ENCODE measurements around the gene CDSN.

CDSN gene

GRCh38 chr6:31158863-31159855 is 38.9 kb upstream of the CDSN start:
- DNase-seq (ENCODE audit: low read depth in 1 of 2, low spot score in 1 of 2), result peak; percentile 42 to 43

DNA sequence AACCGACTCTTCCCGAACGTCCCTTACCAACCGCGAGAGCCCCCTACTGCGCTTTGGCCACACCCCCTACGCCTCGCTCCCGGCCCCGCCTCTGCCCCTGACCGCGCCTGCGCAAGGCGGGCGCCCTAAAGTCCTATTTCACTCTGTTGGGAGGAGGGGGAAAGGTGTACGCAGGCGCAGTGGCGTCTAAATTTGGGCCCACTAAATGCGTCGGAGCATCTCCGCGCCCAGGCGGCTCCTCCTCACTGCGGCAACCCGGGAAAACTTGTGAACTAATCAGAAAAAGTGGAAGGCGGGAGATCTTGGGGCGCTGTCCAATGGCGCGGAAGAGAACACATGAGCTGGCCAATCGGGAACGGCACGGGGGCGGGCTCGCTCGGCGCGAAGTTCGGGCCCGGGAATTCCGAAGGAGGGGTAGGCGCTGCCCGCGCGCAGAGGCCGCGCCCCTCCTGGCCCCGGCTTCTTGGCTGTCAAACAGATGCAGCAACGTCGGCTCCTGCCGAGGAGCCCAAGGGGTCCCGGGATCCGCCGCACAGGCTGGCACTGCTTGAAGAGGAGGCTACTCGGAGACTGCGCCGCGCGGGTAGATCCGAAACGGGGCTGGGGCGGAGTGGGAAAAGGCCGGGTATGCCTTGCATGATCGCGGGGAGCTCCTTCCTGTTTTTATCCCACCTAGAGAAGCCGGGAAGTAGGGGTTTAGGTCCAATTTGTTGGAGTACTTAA is 38.1 kb upstream of the CDSN start, which contains the start of gene TCF19:
TSS of gene TCF19 (plus strand) at position 450 of the 723 bp plus-strand sequence. CDS start 881 bp downstream, outside the sequence.
- TF ChIP-seq JUND (IDR thresholded peaks at IDR 0.05; ENCODE audit: low read depth), result no peak
- DNase-seq (ENCODE audit: low read depth in 1 of 2, low spot score in 1 of 2), result peak; percentile 97 to 99
- in situ Hi-C loops (cut with HindIII; ENCODE audit: low pct_unique_long_range_greater_than_20kb, low sequenced_read_pairs), result no loop called here

More at GRCh38 chr6:31158863-31159855, 38.9 kb upstream of the CDSN start:
- TF ChIP-seq JUND (IDR thresholded peaks at IDR 0.05; ENCODE audit: low read depth), result no peak
- in situ Hi-C loops (cut with HindIII; ENCODE audit: low pct_unique_long_range_greater_than_20kb, low sequenced_read_pairs), result no loop called here

- DNase-seq (ENCODE audit: low read depth in 1 of 2, low spot score in 1 of 2), result no peak
- in situ Hi-C loops (cut with HindIII; ENCODE audit: low pct_unique_long_range_greater_than_20kb, low sequenced_read_pairs), result no loop called here
- no peak for TF ChIP-seq JUND (IDR thresholded peaks at IDR 0.05; ENCODE audit: low read depth)
Observed at GRCh38 chr6:31157513-31158139, 37.4 kb upstream of the CDSN start, which contains the start of gene CCHCR1. TSS of gene CCHCR1 (minus strand) at chr6:31157802. CDS start at chr6:31157600, 202 bp downstream.

- in situ Hi-C loops (cut with HindIII; ENCODE audit: low pct_unique_long_range_greater_than_20kb, low sequenced_read_pairs), result no loop called here
- TF ChIP-seq JUND (IDR thresholded peaks at IDR 0.05; ENCODE audit: low read depth), result no peak
- no peak for DNase-seq (ENCODE audit: low read depth in 1 of 2, low spot score in 1 of 2)
Observed at GRCh38 chr6:31156641-31157040, 36.4 kb upstream of the CDSN start.

DNA sequence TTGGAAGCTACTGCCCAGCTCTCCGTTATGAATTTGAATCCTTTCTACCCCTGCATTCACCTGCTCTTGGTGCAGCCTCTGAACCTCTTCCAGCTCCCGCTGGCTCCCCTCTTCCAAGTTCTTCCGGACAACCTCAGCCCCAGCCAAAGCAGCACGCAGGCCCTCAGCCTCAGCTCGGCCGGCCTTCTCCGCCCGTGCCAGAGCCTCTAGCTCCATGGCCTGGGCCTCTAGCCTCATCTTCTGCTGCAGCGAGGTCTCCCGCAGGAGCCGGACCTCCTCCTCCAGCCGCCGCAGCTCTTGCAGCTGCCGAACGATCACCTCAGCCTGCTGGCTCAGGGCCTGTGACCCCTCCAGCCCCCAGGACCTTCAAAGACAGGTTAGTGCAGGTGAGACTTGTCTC is 34.2 kb upstream of the CDSN start:
- TF ChIP-seq JUND (IDR thresholded peaks at IDR 0.05; ENCODE audit: low read depth), result no peak
- no peak for DNase-seq (ENCODE audit: low read depth in 1 of 2, low spot score in 1 of 2)
- in situ Hi-C loops (cut with HindIII; ENCODE audit: low pct_unique_long_range_greater_than_20kb, low sequenced_read_pairs), result no loop called here

- DNase-seq (ENCODE audit: low read depth in 1 of 2, low spot score in 1 of 2), result no peak
- TF ChIP-seq JUND (IDR thresholded peaks at IDR 0.05; ENCODE audit: low read depth), result no peak
- in situ Hi-C loops (cut with HindIII; ENCODE audit: low pct_unique_long_range_greater_than_20kb, low sequenced_read_pairs), result no loop called here
Observed at GRCh38 chr6:31152781-31153180, 32.5 kb upstream of the CDSN start.

- in situ Hi-C loops (cut with HindIII; ENCODE audit: low pct_unique_long_range_greater_than_20kb, low sequenced_read_pairs), result no loop called here
- TF ChIP-seq JUND (IDR thresholded peaks at IDR 0.05; ENCODE audit: low read depth), result no peak
Observed at GRCh38 chr6:31149827-31150447, 29.7 kb upstream of the CDSN start.

GRCh38 chr6:31145386-31145785 is 25.1 kb upstream of the CDSN start:
- in situ Hi-C loops (cut with HindIII; ENCODE audit: low pct_unique_long_range_greater_than_20kb, low sequenced_read_pairs), result no loop called here
- TF ChIP-seq JUND (IDR thresholded peaks at IDR 0.05; ENCODE audit: low read depth), result no peak
- no peak for DNase-seq (ENCODE audit: low read depth in 1 of 2, low spot score in 1 of 2)

More at GRCh38 chr6:31149827-31150447, 29.7 kb upstream of the CDSN start:
- no peak for DNase-seq (ENCODE audit: low read depth in 1 of 2, low spot score in 1 of 2)

- in situ Hi-C loops (cut with HindIII; ENCODE audit: low pct_unique_long_range_greater_than_20kb, low sequenced_read_pairs), result no loop called here
- no peak for TF ChIP-seq JUND (IDR thresholded peaks at IDR 0.05; ENCODE audit: low read depth)
- no peak for DNase-seq (ENCODE audit: low read depth in 1 of 2, low spot score in 1 of 2)
Observed at GRCh38 chr6:31144970-31145340, 24.7 kb upstream of the CDSN start.

GRCh38 chr6:31144296-31144969 is 24.2 kb upstream of the CDSN start:
- in situ Hi-C loops (cut with HindIII; ENCODE audit: low pct_unique_long_range_greater_than_20kb, low sequenced_read_pairs), result no loop called here
- no peak for TF ChIP-seq JUND (IDR thresholded peaks at IDR 0.05; ENCODE audit: low read depth)
- no peak for DNase-seq (ENCODE audit: low read depth in 1 of 2, low spot score in 1 of 2)

GRCh38 chr6:31143148-31143547 is 22.9 kb upstream of the CDSN start:
- in situ Hi-C loops (cut with HindIII; ENCODE audit: low pct_unique_long_range_greater_than_20kb, low sequenced_read_pairs), result no loop called here
- no peak for TF ChIP-seq JUND (IDR thresholded peaks at IDR 0.05; ENCODE audit: low read depth)
- no peak for DNase-seq (ENCODE audit: low read depth in 1 of 2, low spot score in 1 of 2)
